ENCODE results near the gene RWDD2A.
"Not testable (repeated sequence)": the region's sequence is repeated elsewhere in the genome, so short reads cannot be mapped to it uniquely, and the experiment has no call there.

RWDD2A gene

DNA sequence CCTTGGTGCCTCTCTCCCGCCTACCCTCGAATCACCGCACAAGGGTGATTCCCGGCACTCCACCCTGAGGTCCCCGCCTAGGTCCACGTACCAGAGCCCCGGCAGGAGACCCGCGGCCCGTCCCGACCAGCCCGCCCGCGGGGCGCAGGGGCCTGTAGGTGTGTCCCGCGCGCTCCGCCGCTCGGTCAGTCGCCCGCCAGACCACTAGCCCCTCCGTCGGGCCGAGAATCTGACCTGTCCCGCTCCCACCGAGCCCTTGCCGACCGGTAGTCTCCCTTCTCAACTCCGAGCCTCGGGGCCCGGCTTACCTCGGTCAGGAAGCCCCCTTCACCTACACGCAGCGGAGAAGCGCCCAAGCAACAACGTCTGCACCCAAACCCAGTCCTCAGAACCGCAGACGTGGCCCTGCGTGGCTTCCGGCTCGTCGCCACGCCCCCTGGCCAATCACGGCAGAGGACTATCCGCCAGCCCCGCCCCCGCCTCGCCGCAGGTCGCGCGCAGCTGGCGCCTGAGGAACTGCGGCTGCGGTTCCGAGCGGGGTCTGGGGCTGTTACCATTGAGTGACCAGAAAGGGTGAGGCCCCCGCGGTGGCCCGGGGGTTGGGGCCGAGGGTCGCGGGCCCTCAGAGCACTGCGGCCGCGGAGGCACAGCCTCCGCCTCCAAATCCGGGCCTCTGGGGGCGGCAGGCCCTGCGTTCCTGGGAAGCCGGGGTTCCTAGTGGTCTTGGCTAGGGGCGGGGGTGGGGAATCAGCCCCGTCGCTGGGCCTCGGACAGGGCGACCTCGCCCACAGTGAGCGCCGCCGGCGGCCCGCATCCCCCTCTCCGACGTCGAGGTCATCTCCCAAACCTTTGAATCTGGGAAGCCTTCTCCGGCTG is at the start of gene RWDD2A, which contains the start of gene PGM3:
Gene RWDD2A (plus strand): TSS at position 487 of the 876 bp plus-strand sequence. CDS start 1,095 bp downstream, outside the sequence.
Gene PGM3 (minus strand): TSS at position 395 of the 876 bp plus-strand sequence. CDS start 2,253 bp downstream, outside the sequence.
- peak; percentile 87 for DNase-seq

DNA sequence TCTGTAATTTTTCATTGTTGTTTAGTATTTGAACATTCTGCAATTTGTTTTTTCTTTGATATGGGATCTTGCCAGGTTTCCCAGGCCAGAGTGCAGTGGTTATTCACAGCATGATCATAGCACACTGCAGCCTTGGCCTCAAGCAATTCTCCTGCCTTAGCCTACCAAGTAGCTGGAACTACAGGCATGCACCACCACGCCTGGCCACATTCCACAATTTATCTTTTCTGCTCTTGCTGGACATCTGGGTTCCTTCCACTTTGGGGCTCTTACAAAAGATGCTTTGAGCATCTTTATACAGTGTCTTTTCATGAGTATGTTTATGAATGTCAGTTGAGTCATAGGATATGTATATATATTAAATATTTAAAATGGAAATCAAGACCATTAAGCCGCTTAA is 42.0 kb upstream of the RWDD2A start:
- no peak for DNase-seq

DNA sequence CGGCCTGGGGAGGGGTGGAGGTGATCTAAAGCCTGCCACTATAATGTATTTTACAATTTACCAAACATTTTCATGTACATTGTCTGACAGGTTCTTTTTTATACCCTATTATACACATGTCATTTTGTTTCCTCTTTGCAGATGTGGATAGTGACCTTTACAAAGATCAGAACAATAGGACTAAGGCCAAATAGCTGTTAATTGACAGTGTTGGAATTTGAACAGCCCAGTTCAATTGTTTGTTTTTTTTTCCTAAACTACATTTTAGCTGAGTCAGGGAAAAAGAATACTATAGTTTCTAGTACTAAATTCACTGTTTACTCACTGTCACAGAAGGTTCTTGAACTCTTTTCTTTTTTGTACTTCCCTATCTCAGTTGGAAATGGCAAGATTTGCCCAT is 40.2 kb upstream of the RWDD2A start:
- no peak for DNase-seq

DNA sequence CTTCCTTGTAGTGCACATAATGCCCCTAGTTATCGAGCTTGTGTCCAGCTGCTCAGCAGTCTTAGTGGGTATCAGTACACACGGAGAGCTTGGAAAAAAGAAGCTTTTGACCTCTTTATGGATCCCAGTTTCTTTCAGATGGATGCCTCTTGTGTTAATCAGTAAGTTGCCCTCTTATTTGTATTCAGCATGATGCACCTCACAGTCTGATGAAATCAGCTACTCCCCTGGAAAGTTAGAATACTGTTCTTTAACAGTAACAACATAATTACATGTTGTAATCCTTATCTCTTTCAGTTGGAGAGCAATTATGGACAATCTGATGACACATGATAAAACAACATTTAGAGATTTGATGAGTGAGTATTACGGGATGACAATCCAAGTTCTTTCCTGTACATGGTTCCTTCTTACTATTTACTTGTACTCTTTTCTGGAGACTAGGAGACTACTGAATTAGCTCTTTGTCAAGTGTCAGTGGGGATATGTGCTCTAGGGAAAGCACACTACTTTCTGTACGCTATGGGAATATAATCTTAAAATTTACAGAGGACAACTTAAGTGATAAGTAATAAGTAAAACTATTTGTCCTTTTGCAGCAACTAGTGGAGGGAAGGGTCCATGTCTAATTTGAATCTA is 39.2 kb upstream of the RWDD2A start:
- no peak for DNase-seq

DNA sequence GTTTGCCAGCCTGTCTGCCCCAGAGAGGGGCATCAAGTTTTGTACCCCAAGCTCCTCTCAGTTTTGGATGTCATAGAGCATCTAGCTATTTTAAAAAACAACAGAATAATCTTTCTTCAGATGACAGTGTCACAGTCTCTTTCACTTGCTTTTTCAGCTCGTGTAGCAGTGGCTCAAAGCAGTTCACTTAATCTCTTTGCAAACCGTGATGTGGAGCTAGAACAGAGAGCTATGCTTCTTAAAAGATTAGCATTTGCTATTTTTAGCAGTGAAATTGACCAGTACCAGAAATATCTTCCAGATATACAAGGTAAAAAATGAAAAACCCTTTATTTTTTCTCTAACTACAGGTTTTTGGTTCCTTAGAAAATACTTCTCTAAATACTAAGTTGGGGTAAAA is 37.4 kb upstream of the RWDD2A start:
- DNase-seq = no peak

DNA sequence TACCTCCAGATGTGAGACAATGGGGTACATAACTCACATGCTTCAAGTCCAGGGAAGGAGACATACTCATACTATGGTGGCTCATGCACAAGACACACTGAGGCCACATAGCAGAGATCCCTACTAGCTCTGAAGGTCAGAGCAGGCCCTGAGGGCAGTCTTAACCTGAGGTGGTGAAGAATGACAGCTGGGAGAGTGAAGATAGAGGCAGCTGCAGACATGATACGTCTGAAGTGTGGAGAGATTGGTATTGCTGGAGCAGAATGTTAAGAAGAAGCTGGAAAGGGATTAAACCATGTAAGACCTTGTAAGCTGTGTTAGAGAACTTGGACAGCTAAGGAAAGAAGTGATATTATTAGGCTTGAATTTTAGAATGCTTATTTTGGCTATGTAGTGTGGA is 33.0 kb upstream of the RWDD2A start:
- no peak for DNase-seq

DNA sequence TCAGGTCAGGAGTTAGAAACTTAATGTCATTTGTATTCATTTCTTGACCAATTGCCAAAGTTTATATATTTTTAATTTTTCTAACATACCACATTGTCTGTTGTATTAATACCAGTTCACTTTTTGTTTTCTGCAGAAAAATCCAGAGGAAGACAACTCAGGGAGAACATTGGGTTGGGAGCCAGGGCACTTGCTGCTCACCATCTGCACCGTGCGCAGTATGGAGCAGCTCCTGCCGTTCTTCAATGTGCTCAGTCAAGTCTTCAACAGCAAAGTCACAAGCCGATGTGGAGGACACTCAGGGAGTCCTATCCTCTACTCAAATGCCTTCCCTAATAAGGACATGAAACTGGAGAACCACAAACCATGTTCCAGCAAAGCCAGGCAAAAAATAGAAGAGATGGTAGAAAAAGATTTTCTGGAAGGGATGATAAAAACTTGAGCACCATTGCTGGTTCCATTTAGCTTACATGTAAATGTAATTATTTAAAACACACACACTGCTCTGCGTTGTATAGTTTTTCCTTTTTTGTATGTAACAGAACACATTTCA is 25.4 kb upstream of the RWDD2A start:
- DNase-seq = no peak

DNA sequence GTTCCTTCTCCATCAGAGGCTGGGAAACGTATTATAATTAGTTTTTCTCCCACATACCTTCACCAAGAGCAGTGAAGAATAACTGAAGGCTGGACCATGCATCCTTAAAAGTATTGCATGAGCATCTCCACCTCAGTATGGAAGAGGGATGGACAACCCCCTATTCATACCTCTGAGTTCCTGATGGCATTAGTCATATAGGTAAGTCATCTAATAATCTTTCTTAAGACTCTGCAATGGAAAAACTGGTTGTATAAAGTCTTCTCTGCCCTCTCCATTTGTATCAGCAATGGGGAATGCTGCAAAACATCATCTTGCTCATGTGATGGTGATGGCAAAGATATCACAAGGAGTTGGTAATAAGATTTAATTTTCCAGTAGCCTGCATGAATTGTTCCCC is 24.6 kb upstream of the RWDD2A start:
- no peak for DNase-seq

DNA sequence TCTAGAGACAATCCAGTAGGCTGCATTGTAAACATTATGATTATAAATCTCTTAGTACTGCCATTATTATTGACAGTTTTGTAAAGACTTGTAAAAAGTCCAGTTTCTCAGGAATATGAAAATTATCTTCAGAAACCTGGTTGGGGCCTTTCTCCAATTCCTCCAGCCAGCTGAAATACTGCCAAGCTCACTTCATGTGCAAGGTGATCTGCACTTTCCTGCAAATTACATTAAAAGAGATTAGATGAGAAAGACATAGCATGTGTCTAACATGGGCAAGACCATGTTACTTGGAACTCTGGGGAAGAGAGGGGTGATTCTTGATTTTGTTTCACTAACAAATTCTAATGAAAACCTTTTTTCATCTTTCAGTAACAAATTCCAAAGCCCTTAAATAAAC is 24.1 kb upstream of the RWDD2A start:
- DNase-seq = no peak

DNA sequence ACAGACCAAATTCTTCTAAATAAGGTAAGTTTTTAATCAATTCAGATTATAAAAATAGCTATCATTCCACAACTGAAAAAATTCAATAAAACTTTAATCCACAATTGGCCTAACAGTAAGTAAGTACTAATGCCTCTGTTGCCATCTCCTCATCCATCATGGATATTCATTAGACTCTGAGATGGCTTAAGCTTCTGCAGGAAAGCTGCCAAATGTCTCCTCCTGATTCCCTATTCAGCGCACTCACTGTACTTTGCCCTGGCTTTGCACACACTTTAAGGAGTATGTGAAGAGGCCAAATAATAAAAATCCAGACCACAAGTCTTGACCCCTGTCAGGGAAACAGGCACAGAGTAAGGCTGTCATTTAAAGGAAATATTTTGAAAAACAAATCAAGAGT is 23.6 kb upstream of the RWDD2A start:
- no peak for DNase-seq

DNA sequence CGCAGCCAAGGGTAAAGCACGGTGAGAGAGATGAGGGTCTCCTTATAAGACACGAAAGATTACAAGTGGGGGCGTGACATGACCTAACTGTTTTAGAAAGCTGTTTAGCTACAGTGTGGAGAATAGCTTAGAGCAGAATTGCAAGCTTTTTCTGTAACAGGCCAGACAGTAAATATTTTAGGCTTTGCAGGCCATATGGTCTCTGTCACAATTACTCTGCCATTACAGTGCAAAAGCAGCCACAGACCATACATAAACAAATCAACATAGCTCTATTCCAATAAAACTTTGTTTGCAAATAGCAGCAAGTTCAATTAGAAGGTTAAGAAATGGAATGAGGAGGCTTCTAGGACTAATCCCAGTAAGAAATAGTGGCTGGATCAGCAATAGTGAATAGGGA is 16.9 kb upstream of the RWDD2A start:
- DNase-seq = no peak

DNA sequence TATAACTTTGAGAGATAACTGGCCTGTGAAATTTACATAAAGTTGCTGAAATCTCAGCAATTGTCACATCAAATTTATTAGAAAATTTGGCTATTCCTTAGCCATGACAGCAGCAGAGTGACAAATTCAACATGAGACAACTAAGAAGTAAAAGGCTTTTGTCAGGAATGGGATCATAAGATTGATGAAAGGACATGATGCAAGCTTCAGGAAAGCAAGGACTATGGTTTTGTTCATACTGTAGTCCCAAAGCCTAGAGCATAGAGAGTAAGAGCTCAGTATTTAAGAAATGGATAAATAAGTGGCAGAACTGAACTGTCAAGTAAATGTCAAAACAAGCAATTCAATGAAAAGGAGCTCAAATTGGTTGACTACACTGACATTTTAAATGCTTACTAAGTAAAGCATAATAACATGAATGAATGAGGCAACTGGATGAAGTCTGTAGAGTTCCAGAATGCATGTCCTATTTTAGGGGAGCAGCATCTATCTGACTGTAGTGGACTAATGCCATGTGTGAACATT is 12.7 kb upstream of the RWDD2A start:
- no peak for DNase-seq

DNA sequence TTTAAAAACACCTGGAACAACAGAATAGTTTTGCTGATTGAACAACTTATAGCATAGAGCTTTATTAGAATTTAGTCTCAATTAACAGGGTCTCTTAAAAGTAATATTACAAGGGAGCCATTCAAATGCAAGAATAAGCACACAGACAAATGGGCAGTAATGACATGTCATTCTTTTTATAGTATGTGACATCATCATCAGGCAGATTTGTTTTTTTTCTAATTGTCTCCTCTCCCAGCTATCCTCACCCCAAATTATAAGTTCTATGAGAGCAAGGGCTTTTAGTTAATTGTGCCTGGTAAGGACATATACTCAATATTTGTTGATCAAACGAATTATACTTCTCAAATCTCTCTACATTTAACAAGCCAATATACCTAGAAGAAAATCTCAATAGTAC is 11.0 kb upstream of the RWDD2A start:
- no peak for DNase-seq

DNA sequence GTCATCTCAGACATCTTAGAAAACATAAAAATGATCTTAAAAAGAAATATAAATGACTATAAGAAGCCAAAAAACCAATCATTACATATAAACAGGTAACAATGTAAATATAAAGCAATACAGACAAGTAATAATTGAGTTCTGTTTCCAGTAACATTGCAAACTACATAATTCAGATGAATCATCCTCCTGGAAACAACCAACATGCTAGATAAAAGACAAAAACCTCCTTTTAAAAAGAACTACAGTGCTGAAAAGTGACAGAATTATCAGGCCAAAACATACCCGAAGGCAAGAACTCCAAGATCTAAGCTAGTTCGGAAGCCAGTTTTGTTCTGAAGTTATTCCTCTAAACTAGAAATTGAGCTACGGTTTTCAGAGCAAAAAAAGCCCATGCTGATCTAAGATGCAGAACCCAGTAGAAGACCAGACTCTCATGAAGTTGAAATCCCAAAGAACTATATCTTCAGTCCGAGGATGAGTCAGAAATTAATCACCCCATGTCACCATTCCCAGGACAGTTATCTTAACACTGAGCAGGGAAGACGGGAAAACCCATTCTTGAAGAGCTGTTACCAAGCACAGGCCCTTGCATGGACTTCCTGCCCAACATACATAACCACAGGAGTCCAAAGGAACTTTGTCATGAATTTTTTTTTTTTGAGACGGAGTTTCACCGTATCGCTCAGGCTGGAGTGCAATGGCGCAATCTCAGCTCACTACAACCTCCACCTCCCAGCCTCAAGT is 9.9 kb upstream of the RWDD2A start:
- DNase-seq = no peak

DNA sequence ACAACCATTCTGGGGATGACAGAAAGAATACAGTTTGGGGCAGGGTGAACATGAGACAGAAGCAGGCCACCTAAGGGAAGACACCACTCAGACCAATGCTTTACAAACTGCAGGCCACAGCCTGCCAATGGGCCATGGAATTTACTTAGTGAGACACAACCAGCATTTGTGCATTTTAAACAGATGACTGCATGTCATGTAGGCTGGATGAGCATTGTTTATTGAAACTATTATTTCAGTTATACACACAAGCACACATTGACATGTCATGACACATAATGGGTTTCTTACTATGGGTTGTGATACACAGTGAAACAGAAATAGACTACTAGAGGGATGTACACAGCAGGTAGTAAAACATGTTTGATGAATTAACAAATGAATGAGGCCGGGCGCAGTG is 8.1 kb upstream of the RWDD2A start:
- no peak for DNase-seq

DNA sequence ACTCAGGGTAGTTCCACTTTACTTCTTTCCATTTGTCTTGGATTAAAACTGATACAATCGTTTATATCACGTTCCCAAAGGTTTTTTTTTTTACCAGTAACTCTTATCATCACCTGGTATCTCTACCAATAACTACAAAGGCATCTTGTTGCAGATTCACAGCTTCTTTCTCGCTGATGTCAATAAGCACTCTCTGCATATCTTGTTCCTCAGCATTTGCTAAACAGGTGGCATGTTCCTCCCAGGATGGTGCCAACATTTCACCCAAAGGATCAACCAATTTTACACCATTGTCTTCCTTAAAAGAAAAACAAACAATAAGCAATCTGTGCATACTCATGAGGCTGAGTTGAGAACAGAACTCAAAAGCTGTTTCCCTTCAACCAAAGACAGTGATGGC is 4.7 kb upstream of the RWDD2A start:
- DNase-seq = no peak

DNA sequence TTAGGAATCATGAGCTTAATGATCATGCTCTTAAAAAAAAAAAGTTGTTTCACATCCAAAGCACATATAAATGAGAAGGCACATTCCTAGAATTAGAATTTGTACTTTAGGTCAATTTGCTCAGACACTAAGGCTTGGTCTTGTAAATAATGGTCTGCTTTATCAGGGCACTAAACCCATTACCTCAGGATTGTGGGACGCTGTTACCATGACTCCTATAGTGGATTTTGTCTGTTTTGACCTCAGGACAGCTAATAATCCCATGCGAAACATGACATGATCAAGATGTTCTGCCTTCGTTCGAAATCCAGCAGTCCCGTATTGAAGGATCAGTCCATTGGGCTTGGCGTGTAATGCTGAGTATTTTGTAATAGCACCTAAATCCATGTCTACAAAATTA is 2.5 kb upstream of the RWDD2A start:
- no peak for DNase-seq

DNA sequence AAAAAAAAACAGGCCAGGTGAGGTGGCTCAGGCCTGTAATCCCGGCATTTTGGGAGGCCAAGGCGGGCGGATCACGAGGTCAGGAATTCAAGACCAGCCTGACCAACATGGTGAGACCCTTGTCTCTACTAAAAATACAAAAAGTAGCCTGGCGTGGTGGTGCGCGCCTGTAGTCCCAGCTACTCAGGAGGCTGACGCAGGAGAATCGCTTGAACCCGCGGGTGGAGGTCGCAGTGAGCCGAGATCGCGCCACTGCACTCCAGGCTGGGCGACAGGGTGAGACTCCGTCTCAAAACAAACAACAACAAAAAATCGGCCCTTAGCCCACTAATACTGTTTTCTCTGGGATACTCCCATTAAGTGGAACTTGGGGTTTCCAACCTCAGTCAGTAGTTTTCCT is 1.2 kb upstream of the RWDD2A start:
- not testable (repeated sequence) for DNase-seq

DNA sequence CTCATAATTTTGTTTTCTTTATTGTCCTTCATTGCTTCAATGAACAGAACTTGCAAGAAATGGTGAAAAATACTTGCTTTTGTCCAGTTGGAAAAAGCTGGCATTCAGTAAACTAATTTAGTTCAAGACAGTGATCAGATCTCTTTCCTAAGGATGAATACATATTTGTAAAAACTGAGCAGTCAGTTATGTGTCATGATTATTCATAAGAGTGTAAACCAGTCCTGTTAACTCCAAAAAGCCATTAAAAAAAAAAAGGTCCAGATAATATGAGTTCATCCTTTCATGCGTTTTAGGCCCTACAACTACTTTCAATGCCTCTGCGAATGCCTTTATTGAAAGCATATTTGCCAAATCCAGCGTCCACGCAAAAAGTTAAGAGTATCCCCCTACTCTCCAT is 701 bp upstream of the RWDD2A start:
- no peak for DNase-seq

DNA sequence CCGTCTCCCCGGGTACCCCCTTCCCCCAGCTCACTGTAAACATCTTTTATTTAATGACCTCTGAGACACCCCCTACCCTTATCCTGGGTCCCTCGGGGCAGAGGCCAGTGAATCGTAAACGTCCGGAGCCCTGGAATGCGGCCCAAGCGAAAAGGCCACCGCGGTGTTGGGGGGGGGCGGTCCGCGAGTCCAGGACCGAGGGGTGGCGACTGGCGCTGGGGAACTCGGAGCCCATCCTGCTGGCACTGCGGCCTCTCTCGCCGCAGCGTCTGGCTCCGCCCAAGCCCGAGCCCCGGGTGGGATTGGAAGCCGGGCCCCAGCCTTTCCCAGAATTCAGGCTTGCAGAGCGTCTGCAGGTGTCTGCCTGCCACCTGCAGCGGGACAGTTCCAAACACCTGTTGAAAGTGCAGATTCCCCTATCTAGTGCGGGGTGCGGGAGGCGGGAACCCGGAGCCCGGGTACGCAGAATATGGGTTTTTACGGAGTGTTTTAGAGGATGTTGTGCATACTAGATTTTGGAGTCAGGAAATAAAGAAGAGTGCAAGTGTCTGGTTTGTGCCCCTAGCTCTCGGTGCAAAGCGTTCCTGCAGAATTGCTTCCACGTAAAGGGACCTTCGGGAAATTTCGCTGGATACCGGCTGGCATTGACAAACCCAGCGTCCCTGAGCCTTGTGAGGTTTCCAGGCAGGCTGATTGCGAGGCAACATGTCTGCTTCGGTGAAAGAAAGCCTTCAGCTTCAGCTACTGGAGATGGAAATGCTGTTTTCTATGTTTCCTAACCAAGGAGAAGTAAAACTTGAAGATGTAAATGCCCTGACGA is 800 bp downstream of the RWDD2A start:
- DNase-seq = peak; percentile 6 to 7

DNA sequence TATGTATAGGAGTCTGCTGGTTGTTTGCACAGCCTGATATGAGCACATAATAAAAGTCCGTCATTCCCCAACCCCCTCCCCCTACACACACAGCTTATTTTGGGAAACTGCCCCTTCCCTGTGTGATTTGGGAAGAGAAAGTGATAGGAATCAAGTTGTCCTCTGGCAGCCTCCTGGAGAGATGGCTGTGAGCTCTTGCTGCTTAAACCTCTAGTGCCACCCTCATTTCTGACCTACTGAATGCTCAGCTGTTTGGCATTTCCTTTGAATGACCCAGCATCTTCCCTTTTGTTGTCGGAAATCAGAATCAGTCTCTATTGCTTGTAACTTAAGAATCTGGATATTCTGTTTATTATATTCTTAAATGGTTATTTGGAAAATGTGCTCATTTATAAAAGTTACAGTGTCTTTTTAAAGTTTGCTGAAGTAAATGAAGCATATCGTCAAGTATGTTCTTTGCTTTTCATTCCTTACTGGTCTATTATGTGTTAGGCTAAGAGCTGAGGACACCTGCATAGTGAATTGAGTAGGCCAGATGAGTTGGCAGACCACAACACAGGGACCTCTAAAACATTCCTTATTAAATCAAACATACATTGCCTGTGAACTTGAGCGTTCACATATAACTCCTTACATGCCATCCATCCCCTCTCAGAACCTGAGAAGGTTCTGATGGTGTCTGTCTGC is 5.5 kb downstream of the RWDD2A start:
- no peak for DNase-seq
